Astrocyte of the spinal cord (primary cell): ENCODE results near the gene PRKCH.

Experiments used
- DNase-seq: peaks from one replicate; pipeline ENCODE4 v3.0.0; 2011; ENCODE audit warnings: low read depth, low spot score
- H3K4me3 ChIP-seq: 2 replicates; pipeline ENCODE4 v1.5.1; 2011; ENCODE audit warnings: low read depth, mild to moderate bottlenecking, low read length, moderate library complexity
- in situ Hi-C: cut with HindIII; loops from 2 replicates; pipeline ENCODE4 v1.10.0; 2017; ENCODE audit warnings: low sequenced_read_pairs
- TF ChIP-seq, protein P1 (sequence below): IDR thresholded peaks from 2 replicates; pipeline ENCODE4 v1.5.1; 2012; ENCODE audit warnings: low read depth, mild to moderate bottlenecking, low read length, inconsistent platforms

PRKCH gene

DNA sequence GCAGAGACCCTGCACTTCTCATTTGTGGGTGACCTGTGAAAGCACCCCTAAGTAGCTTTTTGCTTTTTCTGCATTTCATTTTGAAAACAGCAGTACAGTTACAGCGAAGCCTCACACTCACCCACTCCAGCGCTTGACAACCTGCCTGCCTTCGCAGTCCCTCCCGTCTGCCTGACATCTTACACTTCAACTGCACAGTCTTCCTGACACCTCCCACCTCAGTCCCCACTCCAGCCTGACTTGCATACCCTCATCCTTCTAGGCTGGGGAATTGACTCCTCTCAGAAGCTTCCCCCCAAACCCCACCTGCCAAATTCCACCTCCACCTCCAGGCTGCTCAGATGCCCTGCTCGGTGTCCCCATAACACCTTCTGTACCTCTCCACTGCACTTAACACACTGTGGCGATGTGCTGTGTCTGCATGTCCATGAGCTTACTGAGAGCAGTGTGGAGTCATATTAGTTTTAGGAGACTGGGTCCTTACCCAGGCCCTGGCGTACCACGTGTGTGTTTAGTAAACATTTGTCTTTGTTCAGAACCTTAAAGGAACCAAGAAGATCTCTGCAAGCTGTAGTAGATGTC is 159.4 kb downstream of the PRKCH start:
- TF ChIP-seq, protein P1, sequence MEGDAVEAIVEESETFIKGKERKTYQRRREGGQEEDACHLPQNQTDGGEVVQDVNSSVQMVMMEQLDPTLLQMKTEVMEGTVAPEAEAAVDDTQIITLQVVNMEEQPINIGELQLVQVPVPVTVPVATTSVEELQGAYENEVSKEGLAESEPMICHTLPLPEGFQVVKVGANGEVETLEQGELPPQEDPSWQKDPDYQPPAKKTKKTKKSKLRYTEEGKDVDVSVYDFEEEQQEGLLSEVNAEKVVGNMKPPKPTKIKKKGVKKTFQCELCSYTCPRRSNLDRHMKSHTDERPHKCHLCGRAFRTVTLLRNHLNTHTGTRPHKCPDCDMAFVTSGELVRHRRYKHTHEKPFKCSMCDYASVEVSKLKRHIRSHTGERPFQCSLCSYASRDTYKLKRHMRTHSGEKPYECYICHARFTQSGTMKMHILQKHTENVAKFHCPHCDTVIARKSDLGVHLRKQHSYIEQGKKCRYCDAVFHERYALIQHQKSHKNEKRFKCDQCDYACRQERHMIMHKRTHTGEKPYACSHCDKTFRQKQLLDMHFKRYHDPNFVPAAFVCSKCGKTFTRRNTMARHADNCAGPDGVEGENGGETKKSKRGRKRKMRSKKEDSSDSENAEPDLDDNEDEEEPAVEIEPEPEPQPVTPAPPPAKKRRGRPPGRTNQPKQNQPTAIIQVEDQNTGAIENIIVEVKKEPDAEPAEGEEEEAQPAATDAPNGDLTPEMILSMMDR, result no peak
- in situ Hi-C loops, result no loop called here
- no peak for DNase-seq

DNA sequence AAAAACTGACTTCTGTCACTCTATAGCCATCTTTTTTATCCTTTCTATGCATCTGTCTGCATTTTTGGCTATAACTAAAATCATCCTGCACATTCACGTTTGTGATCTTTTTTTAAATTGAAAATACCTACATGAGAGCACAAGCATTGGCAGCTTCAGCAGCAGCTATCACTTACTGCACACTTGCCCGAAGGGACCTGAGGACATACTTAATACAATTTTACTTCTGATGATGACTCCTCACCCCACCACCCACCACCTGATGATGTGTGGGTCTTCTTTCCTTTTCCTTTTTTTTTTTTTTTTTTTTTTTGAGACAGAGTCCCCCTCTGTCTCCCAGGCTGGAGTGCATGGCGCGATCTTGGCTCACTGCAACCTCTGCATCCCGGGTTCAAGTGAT is 160.3 kb downstream of the PRKCH start:
- no peak overlapping the region for H3K4me3 ChIP-seq
- TF ChIP-seq, protein P1, result no peak
- DNase-seq, result no peak
- in situ Hi-C loops, result no loop called here

More for the DNA sequence above, 159.4 kb downstream of the PRKCH start:
- no peak overlapping the region for H3K4me3 ChIP-seq

DNA sequence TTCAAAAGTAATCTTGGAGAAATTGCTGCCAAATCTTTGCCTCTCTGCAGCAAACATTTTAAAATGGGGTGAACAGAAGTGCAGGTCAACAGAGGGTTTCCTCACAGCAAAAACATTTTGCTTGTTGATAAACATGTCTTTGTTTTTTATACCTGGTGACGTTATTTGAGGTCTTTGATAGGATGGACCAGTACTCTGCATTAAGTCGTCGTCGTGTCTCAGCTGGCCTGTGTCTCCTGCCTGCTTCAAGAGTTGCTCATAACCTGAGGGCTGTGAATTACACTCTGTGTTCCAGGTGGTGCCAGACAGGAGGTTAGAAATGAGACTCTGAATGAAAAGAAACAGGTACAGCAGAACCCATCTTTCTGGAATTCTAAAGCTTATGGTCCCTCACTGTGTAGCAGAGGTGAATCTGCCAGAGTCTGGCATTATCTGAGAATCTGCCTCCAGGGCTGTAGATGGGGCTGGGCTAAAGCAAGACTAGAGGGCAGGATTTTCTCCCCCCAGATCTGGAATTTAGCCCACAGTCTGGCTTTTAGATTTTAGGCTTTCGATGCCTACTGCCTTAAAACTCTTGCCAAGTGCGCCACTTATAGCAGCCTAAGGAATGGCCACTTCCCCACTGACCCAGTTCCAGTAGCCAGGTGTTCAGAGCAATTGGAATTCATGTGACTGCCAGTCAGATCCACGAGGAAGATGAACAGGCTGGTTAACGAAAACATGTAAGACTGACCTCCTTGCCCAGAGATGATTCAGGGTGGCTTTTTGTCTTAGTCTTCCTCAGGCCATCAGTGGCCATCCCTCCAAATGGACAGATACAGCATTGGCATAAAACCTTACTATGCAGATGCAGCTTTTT is 161.2 kb downstream of the PRKCH start:
- DNase-seq, result no peak
- in situ Hi-C loops, result no loop called here
- TF ChIP-seq, protein P1, result no peak
- no peak overlapping the region for H3K4me3 ChIP-seq

DNA sequence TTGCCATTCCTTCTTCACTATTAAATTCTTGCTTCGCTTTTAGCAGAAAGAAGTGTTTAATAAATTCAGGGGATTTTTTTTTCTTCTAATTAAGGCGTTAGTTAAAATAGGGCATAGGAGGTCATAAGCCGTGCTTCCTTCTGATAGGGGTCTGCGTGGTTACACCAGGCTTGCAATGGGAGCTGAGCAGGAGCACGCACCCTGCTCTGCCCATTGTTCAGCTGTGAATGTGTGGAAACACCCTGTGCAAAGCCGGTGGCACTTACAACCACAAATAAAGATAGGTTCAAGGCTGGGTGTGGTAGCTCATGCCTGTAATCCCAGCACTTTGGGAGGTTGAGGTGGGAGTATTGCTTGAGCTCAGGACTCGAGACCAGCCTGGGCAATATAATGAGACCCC is 162.1 kb downstream of the PRKCH start:
- in situ Hi-C loops, result no loop called here
- TF ChIP-seq, protein P1, result no peak
- DNase-seq, result no peak
- no peak overlapping the region for H3K4me3 ChIP-seq

DNA sequence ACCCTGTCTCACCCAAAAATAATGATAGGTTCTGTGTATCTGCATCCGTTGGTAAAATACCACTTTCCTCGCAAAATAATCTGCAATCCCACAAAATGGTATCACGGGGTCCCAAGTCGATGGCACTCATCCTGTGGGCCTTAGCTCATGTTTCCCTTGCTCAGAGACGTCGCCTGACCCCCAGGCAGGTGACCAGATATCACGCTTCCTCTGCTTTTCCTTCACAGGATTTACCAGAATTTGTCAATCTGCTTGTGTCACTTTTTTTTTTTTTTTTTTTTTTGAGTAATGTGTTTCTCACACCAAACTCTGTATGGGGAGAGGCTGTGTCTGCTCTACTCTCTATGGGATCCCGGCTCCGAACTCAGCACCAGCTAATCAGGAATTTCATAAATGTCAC is 162.7 kb downstream of the PRKCH start:
- no peak overlapping the region for H3K4me3 ChIP-seq
- DNase-seq, result no peak
- in situ Hi-C loops, result no loop called here
- TF ChIP-seq, protein P1, result no peak

DNA sequence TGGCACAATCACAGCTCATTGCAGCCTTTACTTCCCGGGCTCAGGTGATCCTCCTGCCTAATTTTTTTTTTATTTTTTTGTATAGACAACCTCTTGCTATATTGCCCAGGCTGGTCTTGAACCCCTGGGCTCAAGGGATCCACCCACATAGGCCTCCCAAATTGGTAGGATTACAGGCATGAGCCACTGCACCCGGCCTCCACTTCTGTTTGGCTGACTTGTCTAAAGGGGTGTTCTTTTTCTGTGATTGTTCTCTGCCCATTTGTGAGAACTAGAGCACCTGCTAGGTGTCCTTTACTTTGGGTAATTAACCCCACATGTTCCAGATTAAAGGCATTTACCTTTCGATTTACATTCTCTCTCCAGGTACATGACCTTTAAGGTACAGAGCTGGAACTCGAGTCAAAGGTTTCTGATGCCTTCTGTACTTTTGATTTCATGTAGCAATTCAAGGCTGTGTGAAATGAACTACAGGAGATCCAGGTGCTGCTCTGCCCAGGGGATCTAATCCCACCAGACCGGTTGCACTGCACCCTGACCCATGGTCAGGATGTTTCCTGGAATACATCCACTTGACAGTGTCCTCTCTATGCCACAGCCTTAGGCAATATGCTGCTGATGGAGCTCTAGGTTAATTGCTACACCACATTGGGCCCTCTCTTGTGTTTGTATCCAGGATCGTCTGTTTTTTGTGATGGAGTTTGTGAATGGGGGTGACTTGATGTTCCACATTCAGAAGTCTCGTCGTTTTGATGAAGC is 163.6 kb downstream of the PRKCH start:
- TF ChIP-seq, protein P1, result no peak
- no peak for DNase-seq
- no peak overlapping the region for H3K4me3 ChIP-seq
- in situ Hi-C loops, result no loop called here
